Hepatocyte (in vitro differentiated cells): ENCODE data around the gene CHN2. TPM values are rescaled to one million over a fixed set of nuclear protein-coding genes. Genes with fewer than 3 reads are reported as not detected.

ENCODE experiments used
- DNase-seq: peaks from one replicate; pipeline ENCODE4 v3.0.0-alpha.2; 2016; ENCODE audit warnings: low spot score
- H2AFZ ChIP-seq: fragments of 200-600 bp; sonication (generic); 2 replicates; pipeline ENCODE4 v1.6.0; 2016; ENCODE audit warnings: antibody characterized with exemption, mild to moderate bottlenecking
- H3K27ac ChIP-seq: fragments of 200-600 bp; sonication (generic); 2 replicates; pipeline ENCODE4 v1.5.1; 2016; ENCODE audit warnings: mild to moderate bottlenecking
- H3K27me3 ChIP-seq: fragments of 200-600 bp; sonication (generic); 2 replicates; pipeline ENCODE4 v1.6.1; 2016
- H3K36me3 ChIP-seq: fragments of 200-600 bp; sonication (generic); replicated peaks from 2 replicates; pipeline ENCODE4 v1.5.1; 2016; ENCODE audit warnings: low read depth; ENCODE audit not compliant: insufficient read depth
- H3K4me1 ChIP-seq: fragments of 200-600 bp; sonication (generic); 2 replicates; pipeline ENCODE4 v1.5.1; 2016; ENCODE audit warnings: mild to moderate bottlenecking, moderate library complexity; ENCODE audit not compliant: insufficient read depth
- H3K4me2 ChIP-seq: fragments of 200-600 bp; sonication (generic); 2 replicates; pipeline ENCODE4 v1.6.0; 2016
- H3K4me3 ChIP-seq: fragments of 200-600 bp; sonication (generic); 2 replicates; pipeline ENCODE4 v1.5.1; 2016; ENCODE audit warnings: mild to moderate bottlenecking
- H3K79me2 ChIP-seq: fragments of 200-600 bp; sonication (generic); 2 replicates; pipeline ENCODE4 v1.6.0; 2017; ENCODE audit warnings: mild to moderate bottlenecking
- H3K9me2 ChIP-seq: fragments of 200-600 bp; sonication (generic); replicated peaks from 2 replicates; pipeline ENCODE4 v1.6.0; 2017; ENCODE audit warnings: mild to moderate bottlenecking; ENCODE audit not compliant: insufficient read depth
- H3K9me3 ChIP-seq: fragments of 200-600 bp; sonication (generic); 2 replicates; pipeline ENCODE4 v1.5.1; 2016; ENCODE audit warnings: low read depth, mild to moderate bottlenecking
- H4K20me1 ChIP-seq: fragments of 200-600 bp; sonication (generic); 2 replicates; pipeline ENCODE4 v1.6.0; 2016; ENCODE audit warnings: mild to moderate bottlenecking; ENCODE audit not compliant: insufficient read depth, poor library complexity, severe bottlenecking
- CTCF ChIP-seq: fragments of 200-600 bp; sonication (generic); IDR thresholded peaks from 2 replicates; pipeline ENCODE4 v1.5.1; 2016; ENCODE audit warnings: antibody characterized with exemption, mild to moderate bottlenecking; ENCODE audit not compliant: poor library complexity
- EZH2 ChIP-seq: fragments of 200-600 bp; sonication (generic); IDR thresholded peaks from 2 replicates; pipeline ENCODE4 v1.6.1; 2016; ENCODE audit warnings: antibody characterized with exemption, mild to moderate bottlenecking, borderline replicate concordance
- EZH2phosphoT487 ChIP-seq: fragments of 200-600 bp; sonication (generic); IDR thresholded peaks from one replicate; pipeline ENCODE4 v1.6.1; 2018; ENCODE audit warnings: antibody characterized with exemption, mild to moderate bottlenecking, low read depth, moderate library complexity; ENCODE audit not compliant: unreplicated experiment, severe bottlenecking
- WGBS: methylation state at CpG from one replicate; pipeline ENCODE4 v1.1.6; 2016; ENCODE audit warnings: low lambda C conversion rate; ENCODE audit errors: missing lambda C conversion rate; 5-methylcytosine and 5-hydroxymethylcytosine counted together
- polyA plus RNA-seq: library from polyadenylated mRNA; unstranded; fragments of >200 nt; fragmentation: Nextera tagmentation; extraction: Ambion mirVana; gene quantifications from 2 replicates; pipeline ENCODE4 v1.2.1, GENCODE V29; 2016
- total RNA-seq: library from RNA; depleted of rRNA; stranded (reverse); fragments of >200 nt; gene quantifications from 2 replicates; pipeline ENCODE4 v1.2.3, GENCODE V29; 2014

CHN2 gene
- total and polyA plus RNA-seq, 2 experiments from 2014 or later, result 8.7 to 12.3 TPM

GRCh38 chr7:29496355-29497020 is 301.9 kb downstream of the CHN2 start:
- no peaks in the 10 kb centered on the region for H3K9me3 ChIP-seq
- H3K36me3 ChIP-seq, result no peaks in the 10 kb centered on the region
- no peaks in the 10 kb centered on the region for H3K27me3 ChIP-seq
- TF ChIP-seq EZH2phosphoT487 (no peak), CTCF (no peak), EZH2 (no peak)
- peaks cover 4% of the 10 kb centered on the region for H3K4me1 ChIP-seq
- no peak overlapping the region for H3K27ac ChIP-seq
- H4K20me1 ChIP-seq, result no peaks in the 10 kb centered on the region
- 89% methylated on average over 1 of the region's 1 CpG for WGBS
- no peak for DNase-seq
- no peaks in the 10 kb centered on the region for H3K9me2 ChIP-seq
- H2AFZ ChIP-seq, result no peak overlapping the region
- H3K79me2 ChIP-seq, result no peaks in the 10 kb centered on the region
- H3K4me2 ChIP-seq, result no peak overlapping the region
- H3K4me3 ChIP-seq, result no peak overlapping the region

- Histone ChIP-seq H3K4me3 (no peak overlapping the region), H3K79me2 (no peaks in the 10 kb centered on the region), H2AFZ (no peak overlapping the region), H3K9me3 (no peaks in the 10 kb centered on the region), H3K4me2 (no peak overlapping the region), H3K4me1 (no peaks in the 10 kb centered on the region), H3K36me3 (no peaks in the 10 kb centered on the region), H3K9me2 (no peaks in the 10 kb centered on the region), H3K27me3 (no peaks in the 10 kb centered on the region), H3K27ac (no peak overlapping the region), H4K20me1 (no peaks in the 10 kb centered on the region)
- TF ChIP-seq CTCF (no peak), EZH2phosphoT487 (no peak), EZH2 (no peak)
- WGBS, result 99% methylated on average over 3 of the region's 3 CpGs
- no peak for DNase-seq
Observed at GRCh38 chr7:29499932-29500331, 305.4 kb downstream of the CHN2 start.

GRCh38 chr7:29500719-29501118 is 306.1 kb downstream of the CHN2 start:
- H3K4me1 ChIP-seq, result no peaks in the 10 kb centered on the region
- no peak for DNase-seq
- no peaks in the 10 kb centered on the region for H3K27me3 ChIP-seq
- H3K9me3 ChIP-seq, result no peaks in the 10 kb centered on the region
- H3K4me2 ChIP-seq, result no peak overlapping the region
- H3K27ac ChIP-seq, result no peak overlapping the region
- TF ChIP-seq CTCF (no peak), EZH2 (no peak), EZH2phosphoT487 (no peak)
- no peak overlapping the region for H3K4me3 ChIP-seq
- no peaks in the 10 kb centered on the region for H3K36me3 ChIP-seq
- H2AFZ ChIP-seq, result no peak overlapping the region
- no peaks in the 10 kb centered on the region for H4K20me1 ChIP-seq
- H3K9me2 ChIP-seq, result no peaks in the 10 kb centered on the region
- WGBS, result 96% methylated on average over 3 of the region's 3 CpGs
- H3K79me2 ChIP-seq, result no peaks in the 10 kb centered on the region
